ENCODE data around the gene SCGB1A1. TPM values are rescaled to one million over a fixed set of nuclear protein-coding genes. Genes with fewer than 3 reads are reported as not detected.

The SCGB1A1 gene
- total RNA-seq, 1 donor from 2014 or later: not detected

- intact Hi-C loops (cut with DNase I): no loop called here
- TF ChIP-seq POLR2A (IDR thresholded peaks at IDR 0.05) (no peak), POLR2AphosphoS5 (IDR thresholded peaks at IDR 0.05; ENCODE audit: insufficient read depth in 1 of 2, low read depth in 1 of 2) (no peak)
- TF ChIP-seq, protein P1, sequence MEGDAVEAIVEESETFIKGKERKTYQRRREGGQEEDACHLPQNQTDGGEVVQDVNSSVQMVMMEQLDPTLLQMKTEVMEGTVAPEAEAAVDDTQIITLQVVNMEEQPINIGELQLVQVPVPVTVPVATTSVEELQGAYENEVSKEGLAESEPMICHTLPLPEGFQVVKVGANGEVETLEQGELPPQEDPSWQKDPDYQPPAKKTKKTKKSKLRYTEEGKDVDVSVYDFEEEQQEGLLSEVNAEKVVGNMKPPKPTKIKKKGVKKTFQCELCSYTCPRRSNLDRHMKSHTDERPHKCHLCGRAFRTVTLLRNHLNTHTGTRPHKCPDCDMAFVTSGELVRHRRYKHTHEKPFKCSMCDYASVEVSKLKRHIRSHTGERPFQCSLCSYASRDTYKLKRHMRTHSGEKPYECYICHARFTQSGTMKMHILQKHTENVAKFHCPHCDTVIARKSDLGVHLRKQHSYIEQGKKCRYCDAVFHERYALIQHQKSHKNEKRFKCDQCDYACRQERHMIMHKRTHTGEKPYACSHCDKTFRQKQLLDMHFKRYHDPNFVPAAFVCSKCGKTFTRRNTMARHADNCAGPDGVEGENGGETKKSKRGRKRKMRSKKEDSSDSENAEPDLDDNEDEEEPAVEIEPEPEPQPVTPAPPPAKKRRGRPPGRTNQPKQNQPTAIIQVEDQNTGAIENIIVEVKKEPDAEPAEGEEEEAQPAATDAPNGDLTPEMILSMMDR (IDR thresholded peaks at IDR 0.05): no peak
- H3K4me1 ChIP-seq: peaks cover 17% of the 10 kb centered on the region
- H3K4me3 ChIP-seq: no peak overlapping the region
- no peak overlapping the region for H3K27ac ChIP-seq
- no peaks in the 10 kb centered on the region for H3K36me3 ChIP-seq
- H3K27me3 ChIP-seq: no peaks in the 10 kb centered on the region
- no peaks in the 10 kb centered on the region for H3K9me3 ChIP-seq
- DNase-seq (ENCODE audit: extremely low spot score in 2 of 2): no peak
Observed at GRCh38 chr11:62463121-62463542, 44.3 kb downstream of the SCGB1A1 start.

GRCh38 chr11:62464655-62465054, 45.8 kb downstream of the SCGB1A1 start:
- intact Hi-C loops (cut with DNase I): no loop called here
- H3K27ac ChIP-seq: no peak overlapping the region
- H3K4me3 ChIP-seq: no peak overlapping the region
- no peaks in the 10 kb centered on the region for H3K36me3 ChIP-seq
- no peak for DNase-seq (ENCODE audit: extremely low spot score in 2 of 2)
- no peaks in the 10 kb centered on the region for H3K27me3 ChIP-seq
- peaks cover 17% of the 10 kb centered on the region for H3K4me1 ChIP-seq
- TF ChIP-seq, protein P1 (IDR thresholded peaks at IDR 0.05): no peak
- TF ChIP-seq POLR2A (IDR thresholded peaks at IDR 0.05) (no peak), POLR2AphosphoS5 (IDR thresholded peaks at IDR 0.05; ENCODE audit: insufficient read depth in 1 of 2, low read depth in 1 of 2) (no peak)
- no peaks in the 10 kb centered on the region for H3K9me3 ChIP-seq

DNA sequence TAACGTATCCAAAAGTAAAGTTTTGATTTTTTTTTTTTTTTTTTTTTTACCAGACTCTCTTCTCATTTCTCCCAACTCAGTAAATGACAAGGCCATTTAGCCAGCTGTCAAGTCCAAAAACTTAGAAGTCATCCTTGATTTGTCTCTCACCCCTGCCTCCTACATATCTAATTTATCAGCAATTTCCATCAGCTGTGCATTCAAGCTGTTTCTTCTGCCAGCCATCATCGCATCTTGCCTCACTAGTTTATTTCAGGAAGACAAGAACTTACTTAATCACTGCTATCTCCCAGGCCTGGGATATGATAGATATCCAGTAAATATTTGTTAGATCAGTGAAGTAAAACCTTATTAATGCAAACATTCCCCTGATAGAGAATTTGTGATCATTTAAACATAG, 47.6 kb downstream of the SCGB1A1 start:
- no peaks in the 10 kb centered on the region for H3K9me3 ChIP-seq
- no peak overlapping the region for H3K27ac ChIP-seq
- no peak overlapping the region for H3K4me3 ChIP-seq
- H3K27me3 ChIP-seq: no peaks in the 10 kb centered on the region
- peaks cover 14% of the 10 kb centered on the region for H3K4me1 ChIP-seq
- intact Hi-C loops (cut with DNase I): no loop called here
- TF ChIP-seq POLR2A (IDR thresholded peaks at IDR 0.05): no peak
- TF ChIP-seq, protein P1 (IDR thresholded peaks at IDR 0.05): no peak
- no peak for TF ChIP-seq POLR2AphosphoS5 (IDR thresholded peaks at IDR 0.05; ENCODE audit: insufficient read depth in 1 of 2, low read depth in 1 of 2)
- DNase-seq (ENCODE audit: extremely low spot score in 2 of 2): no peak
- no peaks in the 10 kb centered on the region for H3K36me3 ChIP-seq

DNA sequence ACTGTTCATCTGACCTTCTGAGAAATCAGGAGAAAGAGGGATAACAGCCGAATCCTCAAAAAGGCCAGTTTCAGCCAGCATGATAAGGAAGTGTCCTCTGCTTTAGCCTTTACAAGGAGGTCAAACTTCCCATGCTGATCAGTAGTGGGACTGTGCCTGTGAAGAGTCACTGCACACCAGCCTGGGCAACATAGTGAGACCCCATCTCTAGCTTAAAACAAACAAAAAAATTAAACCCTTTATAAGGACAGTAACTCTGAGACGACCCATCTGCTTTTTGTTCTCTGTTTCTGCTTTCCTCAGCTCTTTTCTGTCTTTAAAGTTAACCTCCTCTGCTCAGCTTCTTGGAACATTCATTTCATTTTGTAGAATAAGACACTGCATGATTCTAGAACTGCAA, 49.7 kb downstream of the SCGB1A1 start:
- H3K36me3 ChIP-seq: no peaks in the 10 kb centered on the region
- no peaks in the 10 kb centered on the region for H3K9me3 ChIP-seq
- H3K27ac ChIP-seq: no peak overlapping the region
- H3K4me1 ChIP-seq: peaks cover 12% of the 10 kb centered on the region
- DNase-seq (ENCODE audit: extremely low spot score in 2 of 2): no peak
- no peak overlapping the region for H3K4me3 ChIP-seq
- no peaks in the 10 kb centered on the region for H3K27me3 ChIP-seq
- intact Hi-C loops (cut with DNase I): no loop called here
- TF ChIP-seq POLR2A (IDR thresholded peaks at IDR 0.05) (no peak), POLR2AphosphoS5 (IDR thresholded peaks at IDR 0.05; ENCODE audit: insufficient read depth in 1 of 2, low read depth in 1 of 2) (no peak)
- TF ChIP-seq, protein P1 (IDR thresholded peaks at IDR 0.05): no peak

DNA sequence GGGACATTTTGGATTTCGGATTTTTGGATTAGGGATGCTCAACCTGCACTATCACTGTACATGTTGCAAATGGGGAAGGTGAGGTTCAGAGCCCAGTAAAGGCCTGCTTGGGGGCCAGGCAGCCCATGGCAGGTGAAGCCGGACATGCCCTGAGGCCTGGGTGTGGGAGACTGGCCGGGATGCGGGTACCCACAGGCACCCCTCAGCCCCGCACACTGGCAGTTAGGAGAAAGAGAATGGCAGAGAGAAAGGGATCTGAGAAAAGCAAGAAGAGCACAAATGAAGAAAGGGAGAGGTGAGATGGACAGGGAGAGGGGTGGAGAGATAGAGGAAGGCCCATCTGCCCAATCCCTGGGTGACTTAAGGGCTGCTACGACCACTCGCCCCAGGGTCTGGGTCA, 52.8 kb downstream of the SCGB1A1 start:
- Histone ChIP-seq H3K36me3 (no peaks in the 10 kb centered on the region), H3K4me3 (no peak overlapping the region), H3K4me1 (peaks cover 12% of the 10 kb centered on the region), H3K27ac (no peak overlapping the region), H3K27me3 (no peaks in the 10 kb centered on the region), H3K9me3 (no peaks in the 10 kb centered on the region)
- intact Hi-C loops (cut with DNase I): no loop called here
- TF ChIP-seq, protein P1 (IDR thresholded peaks at IDR 0.05): no peak
- no peak for TF ChIP-seq POLR2AphosphoS5 (IDR thresholded peaks at IDR 0.05; ENCODE audit: insufficient read depth in 1 of 2, low read depth in 1 of 2)
- TF ChIP-seq POLR2A (IDR thresholded peaks at IDR 0.05): no peak
- no peak for DNase-seq (ENCODE audit: extremely low spot score in 2 of 2)

Data from vagina (tissue), 2 donors.